OCI-LY1 (cell line): ENCODE data around the gene TMEM218.

ENCODE experiments used
- CTCF ChIP-seq: fragments of 200-600 bp; sonication (generic), shearing (Covaris generic); IDR thresholded peaks from 2 replicates; pipeline ENCODE4 v1.5.1; 2017; ENCODE audit warnings: mild to moderate bottlenecking, antibody characterized with exemption, low read length, moderate library complexity, mixed read lengths
- EZH2 ChIP-seq: fragments of 200-600 bp; sonication (generic), shearing (Covaris generic); IDR thresholded peaks from 2 replicates; pipeline ENCODE4 v1.8.0; 2017; ENCODE audit warnings: borderline replicate concordance, mixed run types, mild to moderate bottlenecking, antibody characterized with exemption, low read length, moderate library complexity, mixed read lengths

- TF ChIP-seq CTCF (no peak), EZH2 (no peak)
These were observed 45.8 kb upstream of the TMEM218 start for GRCh38 chr11:125157118-125157733.
